GM13977 (cell line): ENCODE results near the gene PRUNE2.
A peak's percentile ranks its signal among the peaks of the same experiment; 100 is the strongest.
"Not testable (repeated sequence)": the region's sequence is repeated elsewhere in the genome, so short reads cannot be mapped to it uniquely, and the experiment has no call there.

ENCODE experiments used
- DNase-seq: peaks from one replicate; pipeline ENCODE4 v3.0.0; 2012; ENCODE audit warnings: low spot score
- CTCF ChIP-seq: IDR thresholded peaks from 2 replicates; pipeline ENCODE4 v1.5.1; 2012; ENCODE audit warnings: mild to moderate bottlenecking, control low read depth; ENCODE audit not compliant: insufficient read depth; ENCODE audit errors: extremely low read depth, missing control alignments
- in situ Hi-C: fragments of 300-500 bp; cut with MboI; formaldehyde crosslinking; loops from one replicate; pipeline ENCODE4 v1.12.0; 2022; ENCODE audit warnings: low sequenced_read_pairs, low pct_unique_long_range_greater_than_20kb, mixed read lengths, inconsistent platforms; ENCODE audit not compliant: unreplicated experiment

PRUNE2 gene

GRCh38 chr9:76905791-76906646, at the start of gene PRUNE2:
Gene PRUNE2, minus strand, starts transcription at chr9:76906114. Its CDS starts 151 bp downstream, at chr9:76905963.
- peak; percentile 56 for DNase-seq
- in situ Hi-C loops = no loop called here
- no peak for TF ChIP-seq CTCF

GRCh38 chr9:76955406-76955805, 49.5 kb upstream of the PRUNE2 start:
- in situ Hi-C loops, DNase-seq: not testable (repeated sequence)

GRCh38 chr9:76949865-76950264, 44.0 kb upstream of the PRUNE2 start:
- no peak for DNase-seq
- in situ Hi-C loops = no loop called here
- no peak for TF ChIP-seq CTCF

GRCh38 chr9:76944011-76944410, 38.1 kb upstream of the PRUNE2 start:
- in situ Hi-C loops = no loop called here
- TF ChIP-seq CTCF = no peak

GRCh38 chr9:76943054-76943453, 37.1 kb upstream of the PRUNE2 start:
- TF ChIP-seq CTCF = no peak
- no peak for DNase-seq

More at GRCh38 chr9:76944011-76944410, 38.1 kb upstream of the PRUNE2 start:
- DNase-seq = no peak

GRCh38 chr9:76932757-76933156, 26.8 kb upstream of the PRUNE2 start:
- no peak for TF ChIP-seq CTCF
- in situ Hi-C loops = no loop called here
- no peak for DNase-seq

More at GRCh38 chr9:76943054-76943453, 37.1 kb upstream of the PRUNE2 start:
- in situ Hi-C loops = no loop called here

GRCh38 chr9:76932265-76932664, 26.4 kb upstream of the PRUNE2 start:
- in situ Hi-C loops = no loop called here
- TF ChIP-seq CTCF = no peak
- DNase-seq = no peak
